ENCODE data around the gene ATP8A2.
"Not testable (repeated sequence)": the region's sequence is repeated elsewhere in the genome, so short reads cannot be mapped to it uniquely, and the experiment has no call there.

Gene ATP8A2

GRCh38 chr13:25353344-25353743 lies 18.4 kb upstream of the ATP8A2 start:
- ATAC-seq (ENCODE audit: low read depth): no peak
- Histone ChIP-seq H3K27me3 (ENCODE audit: insufficient read depth, poor library complexity, severe bottlenecking) (no peaks in the 10 kb centered on the region), H3K4me1 (ENCODE audit: insufficient read depth, poor library complexity, severe bottlenecking) (no peaks in the 10 kb centered on the region), H3K9me3 (ENCODE audit: severe bottlenecking) (no peaks in the 10 kb centered on the region), H3K27ac (ENCODE audit: poor library complexity, severe bottlenecking) (no peak overlapping the region), H3K4me3 (ENCODE audit: severe bottlenecking) (no peak overlapping the region), H3K36me3 (ENCODE audit: low read depth) (no peaks in the 10 kb centered on the region)
- TF ChIP-seq CTCF (IDR thresholded peaks at IDR 0.05; ENCODE audit: poor library complexity, severe bottlenecking): no peak
- DNase-seq (ENCODE audit: low spot score): no peak

GRCh38 chr13:25354377-25354776 lies 17.4 kb upstream of the ATP8A2 start:
- DNase-seq (ENCODE audit: low spot score) (no peak), ATAC-seq (ENCODE audit: low read depth) (no peak)
- TF ChIP-seq CTCF (IDR thresholded peaks at IDR 0.05; ENCODE audit: poor library complexity, severe bottlenecking): no peak
- no peaks in the 10 kb centered on the region for H3K36me3 ChIP-seq (ENCODE audit: low read depth)
- H3K4me3 ChIP-seq (ENCODE audit: severe bottlenecking): no peak overlapping the region
- H3K27ac ChIP-seq (ENCODE audit: poor library complexity, severe bottlenecking): no peak overlapping the region
- H3K27me3 ChIP-seq (ENCODE audit: insufficient read depth, poor library complexity, severe bottlenecking): no peaks in the 10 kb centered on the region
- no peaks in the 10 kb centered on the region for H3K4me1 ChIP-seq (ENCODE audit: insufficient read depth, poor library complexity, severe bottlenecking)
- H3K9me3 ChIP-seq (ENCODE audit: severe bottlenecking): no peaks in the 10 kb centered on the region

GRCh38 chr13:25360443-25360842 lies 11.3 kb upstream of the ATP8A2 start:
- not testable (repeated sequence) for ATAC-seq (ENCODE audit: low read depth)

GRCh38 chr13:25365720-25366235 lies 6.0 kb upstream of the ATP8A2 start:
- TF ChIP-seq CTCF (IDR thresholded peaks at IDR 0.05; ENCODE audit: poor library complexity, severe bottlenecking): no peak
- no peak overlapping the region for H3K4me3 ChIP-seq (ENCODE audit: severe bottlenecking)
- no peaks in the 10 kb centered on the region for H3K36me3 ChIP-seq (ENCODE audit: low read depth)
- ATAC-seq (ENCODE audit: low read depth) (no peak), DNase-seq (ENCODE audit: low spot score) (no peak)
- no peaks in the 10 kb centered on the region for H3K9me3 ChIP-seq (ENCODE audit: severe bottlenecking)
- H3K4me1 ChIP-seq (ENCODE audit: insufficient read depth, poor library complexity, severe bottlenecking): no peaks in the 10 kb centered on the region
- no peak overlapping the region for H3K27ac ChIP-seq (ENCODE audit: poor library complexity, severe bottlenecking)
- peaks cover 16% of the 10 kb centered on the region for H3K27me3 ChIP-seq (ENCODE audit: insufficient read depth, poor library complexity, severe bottlenecking)

More at GRCh38 chr13:25360443-25360842, 11.3 kb upstream of the ATP8A2 start:
- H3K4me1 ChIP-seq (ENCODE audit: insufficient read depth, poor library complexity, severe bottlenecking); H3K9me3 ChIP-seq (ENCODE audit: severe bottlenecking); H3K27ac ChIP-seq (ENCODE audit: poor library complexity, severe bottlenecking); DNase-seq (ENCODE audit: low spot score); H3K36me3 ChIP-seq (ENCODE audit: low read depth); H3K4me3 ChIP-seq (ENCODE audit: severe bottlenecking); H3K27me3 ChIP-seq (ENCODE audit: insufficient read depth, poor library complexity, severe bottlenecking): not testable (repeated sequence)

- no peak overlapping the region for H3K27ac ChIP-seq (ENCODE audit: poor library complexity, severe bottlenecking)
- no peaks in the 10 kb centered on the region for H3K4me1 ChIP-seq (ENCODE audit: insufficient read depth, poor library complexity, severe bottlenecking)
- peak overlapping the region; percentile 37 for H3K4me3 ChIP-seq (ENCODE audit: severe bottlenecking)
- no peaks in the 10 kb centered on the region for H3K9me3 ChIP-seq (ENCODE audit: severe bottlenecking)
- H3K27me3 ChIP-seq (ENCODE audit: insufficient read depth, poor library complexity, severe bottlenecking): peaks cover 54% of the 10 kb centered on the region
- DNase-seq (ENCODE audit: low spot score) (no peak), ATAC-seq (ENCODE audit: low read depth) (no peak)
- H3K36me3 ChIP-seq (ENCODE audit: low read depth): no peaks in the 10 kb centered on the region
- TF ChIP-seq CTCF (IDR thresholded peaks at IDR 0.05; ENCODE audit: poor library complexity, severe bottlenecking): no peak
Observed at GRCh38 chr13:25371158-25371874, 458 bp upstream of the ATP8A2 start.

All from RWPE2 (cell line).